HCT116 (cell line): ENCODE measurements around the gene SPATA31E1. TPM values are rescaled to one million over a fixed set of nuclear protein-coding genes. Genes with fewer than 3 reads are reported as not detected.
A peak's percentile ranks its signal among the peaks of the same experiment; 100 is the strongest.

Experiments used
- ATAC-seq: fragments of 200-7000 bp; cut with Tn5 transposase; 2 replicates; pipeline ENCODE4 v1.9.1; 2020; ENCODE audit warnings: mild to moderate bottlenecking, moderate library complexity
- BruUV-seq: library from RNA; stranded (reverse); fragments of 400-500 nt; replicated peaks from 2 replicates; lab custom pipeline; 2021; lab: Mats Ljungman, UMichigan
- CTCF ChIA-PET: fragments of 300-600 bp; sonication (Branson Sonifier 250); formaldehyde crosslinking; loops from one replicate; lab custom pipeline; 2021; ENCODE audit warnings: antibody characterized with exemption; lab: Charles Lee
- POLR2A ChIA-PET: fragments of 300-600, 350-600 bp; sonication (Branson Sonifier 250); formaldehyde crosslinking; loops from one replicate; lab custom pipeline; 2021; ENCODE audit warnings: antibody characterized with exemption; lab: Charles Lee
- RAD21 ChIA-PET, 2 experiments: fragments of 300-600 bp; sonication (Branson Sonifier 250); formaldehyde crosslinking; loops; one replicate each; lab custom pipeline; 2023; ENCODE audit warnings: low total read pairs in 2 of 2; ENCODE audit not compliant: uncharacterized antibody in 2 of 2, unreplicated experiment in 2 of 2, low non-redundant PET in 1 of 2; lab: Charles Lee
- DNase-seq: peaks from one replicate; pipeline ENCODE4 v3.0.0-alpha.2; 2010; ENCODE audit warnings: low read depth, low spot score
- H2AFZ ChIP-seq: fragments of 200-600 bp; shearing (Covaris generic), sonication (generic); 2 replicates; pipeline ENCODE4 v1.6.1; 2017; ENCODE audit warnings: low read depth, mixed run types, mixed read lengths, antibody characterized with exemption, low read length; ENCODE audit not compliant: poor library complexity, severe bottlenecking
- H3K27ac ChIP-seq: 2 replicates; pipeline ENCODE4 v1.5.1; 2012; ENCODE audit warnings: low read depth, low read length
- H3K27me3 ChIP-seq: fragments of 200-600 bp; sonication (generic); 2 replicates; pipeline ENCODE4 v1.6.1; 2016; ENCODE audit warnings: mixed run types, low read length, mixed read lengths; ENCODE audit not compliant: insufficient read depth
- H3K36me3 ChIP-seq, 2 experiments: fragments of 200-500 bp in 1 of 2; fragments of 200-600 bp in 1 of 2; sonication (Bioruptor generic) in 1 of 2; sonication (generic) in 1 of 2; 2 replicates each; pipeline versions ENCODE4 v1.5.1 to v1.6.1; 2014 to 2016; ENCODE audit warnings: low read length in 2 of 2, inconsistent platforms in 1 of 2, mixed read lengths in 1 of 2, mixed run types in 1 of 2; ENCODE audit not compliant: insufficient read depth in 2 of 2, control insufficient read depth in 1 of 2
- H3K4me1 ChIP-seq, 2 experiments: fragments of 200-600 bp in 1 of 2; sonication (generic) in 1 of 2; 2 replicates each; pipeline versions ENCODE4 v1.5.1 to v1.6.1; 2012 to 2017; ENCODE audit warnings: low read length in 2 of 2, inconsistent platforms in 1 of 2, mild to moderate bottlenecking in 1 of 2, mixed read lengths in 1 of 2, mixed run types in 1 of 2, moderate library complexity in 1 of 2; ENCODE audit not compliant: insufficient read depth in 2 of 2, control insufficient read depth in 1 of 2
- H3K4me2 ChIP-seq: fragments of 200-600 bp; sonication (generic); 2 replicates; pipeline ENCODE4 v1.6.1; 2017; ENCODE audit warnings: mixed run types, low read length, mixed read lengths
- H3K4me3 ChIP-seq, 2 experiments: fragments of 200-600 bp in 1 of 2; sonication (generic) in 1 of 2; replicated peaks in 1 of 2; 2 replicates each; pipeline ENCODE4 v1.5.1; 2011 to 2016; ENCODE audit warnings: low read length in 2 of 2, control low read depth in 1 of 2, low read depth in 1 of 2, mild to moderate bottlenecking in 1 of 2, mixed read lengths in 1 of 2, mixed run types in 1 of 2
- H3K79me2 ChIP-seq: fragments of 200-600 bp; sonication (generic); 2 replicates; pipeline ENCODE4 v1.6.1; 2017; ENCODE audit warnings: mild to moderate bottlenecking, mixed run types, low read length, moderate library complexity, mixed read lengths; ENCODE audit not compliant: insufficient read depth
- H3K9ac ChIP-seq: fragments of 200-600 bp; sonication (generic); 2 replicates; pipeline ENCODE4 v1.6.1; 2016; ENCODE audit warnings: low read length, mixed read lengths
- H3K9me2 ChIP-seq: fragments of 200-600 bp; sonication (generic), shearing (Covaris generic); 2 replicates; pipeline ENCODE4 v1.6.1; 2017; ENCODE audit warnings: mixed run types, mild to moderate bottlenecking, moderate library complexity; ENCODE audit not compliant: insufficient read depth
- H3K9me3 ChIP-seq, 2 experiments: fragments of 200-500 bp in 1 of 2; fragments of 200-600 bp in 1 of 2; sonication (Bioruptor generic) in 1 of 2; sonication (generic) in 1 of 2; 2 replicates each; pipeline ENCODE4 v1.6.1; 2014 to 2017; ENCODE audit warnings: low read length in 2 of 2, mixed read lengths in 2 of 2, inconsistent platforms in 1 of 2, low read depth in 1 of 2, mild to moderate bottlenecking in 1 of 2, mixed run types in 1 of 2, moderate library complexity in 1 of 2; ENCODE audit not compliant: control insufficient read depth in 1 of 2, insufficient read depth in 1 of 2
- H4K20me1 ChIP-seq: fragments of 200-600 bp; sonication (generic), shearing (Covaris generic); 2 replicates; pipeline ENCODE4 v1.6.1; 2017; ENCODE audit warnings: mixed run types, mild to moderate bottlenecking, moderate library complexity; ENCODE audit not compliant: insufficient read depth
- CEBPB ChIP-seq: IDR thresholded peaks from 2 replicates; pipeline ENCODE4 v1.6.1; 2012; ENCODE audit warnings: low read depth
- EGR1 ChIP-seq: IDR thresholded peaks from 2 replicates; pipeline ENCODE4 v1.6.1; 2012; ENCODE audit warnings: low read depth
- ELF1 ChIP-seq: IDR thresholded peaks from 2 replicates; pipeline ENCODE4 v1.6.1; 2012; ENCODE audit warnings: low read depth, borderline replicate concordance
- EZH2 ChIP-seq: fragments of 200-600 bp; sonication (generic); IDR thresholded peaks from 2 replicates; pipeline ENCODE4 v1.6.1; 2017; ENCODE audit warnings: antibody characterized with exemption, mixed run types
- EZH2phosphoT487 ChIP-seq: fragments of 200-600 bp; IDR thresholded peaks from 2 replicates; pipeline ENCODE4 v1.6.1; 2018; ENCODE audit warnings: antibody characterized with exemption, borderline replicate concordance
- JUND ChIP-seq: IDR thresholded peaks from 2 replicates; pipeline ENCODE4 v1.6.1; 2012
- POLR2A ChIP-seq: IDR thresholded peaks from 2 replicates; pipeline ENCODE4 v1.7.0; 2011; ENCODE audit warnings: borderline replicate concordance; ENCODE audit not compliant: insufficient read depth, insufficient read length; ENCODE audit errors: extremely low read depth
- RAD21 ChIP-seq: IDR thresholded peaks from 2 replicates; pipeline ENCODE4 v1.6.1; 2012; ENCODE audit warnings: low read depth, mild to moderate bottlenecking
- SIN3A ChIP-seq: IDR thresholded peaks from 2 replicates; pipeline ENCODE4 v1.6.1; 2012; ENCODE audit warnings: low read depth
- SP1 ChIP-seq: IDR thresholded peaks from 2 replicates; pipeline ENCODE4 v1.6.1; 2012; ENCODE audit warnings: low read depth
- SRF ChIP-seq: IDR thresholded peaks from 2 replicates; pipeline ENCODE4 v1.6.1; 2012; ENCODE audit warnings: low read depth
- TCF7L2 ChIP-seq: IDR thresholded peaks from 2 replicates; pipeline ENCODE4 v1.7.0; 2011; ENCODE audit warnings: borderline replicate concordance, inconsistent platforms; ENCODE audit not compliant: insufficient read depth, insufficient read length; ENCODE audit errors: extremely low read depth
- YY1 ChIP-seq: IDR thresholded peaks from 2 replicates; pipeline ENCODE4 v1.6.1; 2011; ENCODE audit warnings: low read length, low read depth, moderate library complexity, mild to moderate bottlenecking; ENCODE audit not compliant: insufficient replicate concordance; ENCODE audit errors: extremely low read depth
- ZFX ChIP-seq: fragments of 450-650 bp; IDR thresholded peaks from 2 replicates; pipeline ENCODE4 v1.6.1; 2017
- ZNF274 ChIP-seq: fragments of 200-500 bp; sonication (Bioruptor generic); IDR thresholded peaks from 2 replicates; pipeline ENCODE4 v1.6.1; 2014; ENCODE audit warnings: mild to moderate bottlenecking, low read depth, low read length, inconsistent platforms
- intact Hi-C: fragments of 100-400 bp; cut with micrococcal nuclease; formaldehyde crosslinking; loops from 2 replicates; pipeline ENCODE4 v1.10.0; 2022
- total RNA-seq: library from RNA; stranded (reverse); gene quantifications from one replicate; pipeline ENCODE4 v1.2.1, GENCODE V29; 2021; ENCODE audit not compliant: unreplicated experiment
- TF ChIP-seq, protein P1 (sequence below): IDR thresholded peaks from 2 replicates; pipeline ENCODE4 v1.6.1; 2011; ENCODE audit warnings: mild to moderate bottlenecking, low read length, moderate library complexity; ENCODE audit not compliant: insufficient replicate concordance; ENCODE audit errors: extremely low read depth
- TF ChIP-seq, protein P2 (sequence below): IDR thresholded peaks from 2 replicates; pipeline ENCODE4 v1.6.1; 2012
- TF ChIP-seq, protein P3 (sequence below): IDR thresholded peaks from 2 replicates; pipeline ENCODE4 v1.6.1; 2012
- TF ChIP-seq, protein P4 (sequence below): IDR thresholded peaks from 2 replicates; pipeline ENCODE4 v1.6.1; 2012; ENCODE audit warnings: low read depth
- TF ChIP-seq, protein P5 (sequence below), 3 experiments: fragments of 200-600 bp in 1 of 3; sonication (generic) in 1 of 3; IDR thresholded peaks in 2 of 3; conservative IDR thresholded peaks in 1 of 3; 2 replicates each; pipeline ENCODE4 v1.5.1; 2012 to 2017; ENCODE audit warnings: low read depth in 2 of 3, low read length in 2 of 3, antibody characterized with exemption in 1 of 3, borderline replicate concordance in 1 of 3, control low read depth in 1 of 3, mild to moderate bottlenecking in 1 of 3, mixed read lengths in 1 of 3, mixed run types in 1 of 3, moderate library complexity in 1 of 3; ENCODE audit not compliant: insufficient read depth in 1 of 3

Gene SPATA31E1
- total RNA-seq, 1 experiment from 2014 or later: not detected

DNA sequence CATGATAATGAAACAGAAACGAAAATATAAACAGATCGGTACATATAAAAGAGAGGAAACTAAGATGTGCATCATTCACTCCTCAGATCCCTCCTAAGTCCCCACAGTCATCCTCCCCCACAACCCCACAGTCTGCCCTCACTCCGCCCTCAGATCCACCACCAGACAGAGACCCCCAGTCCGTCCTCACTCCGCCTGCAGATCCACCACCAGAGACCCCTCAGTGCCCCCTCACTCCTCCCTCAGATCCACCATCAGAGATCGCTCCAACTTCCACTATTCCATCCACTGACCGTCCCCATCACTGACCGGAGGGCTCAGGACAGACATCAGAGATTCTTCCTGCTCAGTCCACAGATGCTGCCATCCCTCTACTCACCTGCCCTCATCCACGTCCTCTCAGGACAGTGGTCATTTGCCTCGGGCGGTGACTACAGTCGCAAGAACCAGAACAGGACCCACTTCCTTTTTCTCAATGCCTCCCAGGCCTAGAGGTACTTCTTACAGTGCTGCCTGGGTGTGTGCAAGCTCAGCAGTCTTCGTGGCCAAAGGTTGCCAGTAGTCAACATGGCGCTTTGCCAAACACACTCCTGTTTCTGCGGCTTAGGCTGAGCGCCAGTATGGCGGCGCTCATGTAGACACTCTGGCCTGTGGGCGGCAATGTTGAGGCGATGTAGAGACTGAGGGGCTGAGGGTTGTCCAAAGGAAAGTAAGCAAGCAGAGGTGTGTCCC lies 26.8 kb downstream of the SPATA31E1 start:
- POLR2A ChIA-PET: no interaction called here
- peak; percentile 100 for ATAC-seq
- H2AFZ ChIP-seq: peak overlapping the region; percentile 100
- no peaks in the 10 kb centered on the region for H3K9me2 ChIP-seq
- CTCF ChIA-PET: no interaction called here
- H4K20me1 ChIP-seq: no peaks in the 10 kb centered on the region
- H3K27ac ChIP-seq: no peak overlapping the region
- RAD21 ChIA-PET: no interaction called here
- no peaks in the 10 kb centered on the region for H3K27me3 ChIP-seq
- H3K36me3 ChIP-seq: no peaks in the 10 kb centered on the region
- 0 out of 2 replicates have a peak overlapping the region, but pooled peaks have one; percentile 14 for H3K9ac ChIP-seq
- H3K79me2 ChIP-seq: no peaks in the 10 kb centered on the region
- H3K4me2 ChIP-seq: peak overlapping the region; percentile 71
- H3K4me3 ChIP-seq: peak overlapping the region; percentile 13 to 46
- no peaks in the 10 kb centered on the region for H3K9me3 ChIP-seq
- intact Hi-C loops: no loop called here
- BruUV-seq: no TSS peak
- H3K4me1 ChIP-seq: peaks cover 0 to 12% of the 10 kb centered on the region in 2 experiments; a peak in 2 of 4 replicates
- DNase-seq: peak; percentile 82
- TF ChIP-seq TCF7L2 (no peak), EGR1 (no peak), CEBPB (no peak), ZNF274 (no peak), ELF1 (no peak), JUND (no peak), RAD21 (peak; percentile 54), SIN3A (no peak), EZH2 (no peak), SP1 (no peak), SRF (no peak), YY1 (peak; percentile 91), POLR2A (no peak), EZH2phosphoT487 (no peak), ZFX (no peak)
- TF ChIP-seq, protein P1, sequence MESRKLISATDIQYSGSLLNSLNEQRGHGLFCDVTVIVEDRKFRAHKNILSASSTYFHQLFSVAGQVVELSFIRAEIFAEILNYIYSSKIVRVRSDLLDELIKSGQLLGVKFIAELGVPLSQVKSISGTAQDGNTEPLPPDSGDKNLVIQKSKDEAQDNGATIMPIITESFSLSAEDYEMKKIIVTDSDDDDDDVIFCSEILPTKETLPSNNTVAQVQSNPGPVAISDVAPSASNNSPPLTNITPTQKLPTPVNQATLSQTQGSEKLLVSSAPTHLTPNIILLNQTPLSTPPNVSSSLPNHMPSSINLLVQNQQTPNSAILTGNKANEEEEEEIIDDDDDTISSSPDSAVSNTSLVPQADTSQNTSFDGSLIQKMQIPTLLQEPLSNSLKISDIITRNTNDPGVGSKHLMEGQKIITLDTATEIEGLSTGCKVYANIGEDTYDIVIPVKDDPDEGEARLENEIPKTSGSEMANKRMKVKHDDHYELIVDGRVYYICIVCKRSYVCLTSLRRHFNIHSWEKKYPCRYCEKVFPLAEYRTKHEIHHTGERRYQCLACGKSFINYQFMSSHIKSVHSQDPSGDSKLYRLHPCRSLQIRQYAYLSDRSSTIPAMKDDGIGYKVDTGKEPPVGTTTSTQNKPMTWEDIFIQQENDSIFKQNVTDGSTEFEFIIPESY: no peak
- TF ChIP-seq, protein P2, sequence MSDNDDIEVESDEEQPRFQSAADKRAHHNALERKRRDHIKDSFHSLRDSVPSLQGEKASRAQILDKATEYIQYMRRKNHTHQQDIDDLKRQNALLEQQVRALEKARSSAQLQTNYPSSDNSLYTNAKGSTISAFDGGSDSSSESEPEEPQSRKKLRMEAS: no peak
- TF ChIP-seq, protein P3, sequence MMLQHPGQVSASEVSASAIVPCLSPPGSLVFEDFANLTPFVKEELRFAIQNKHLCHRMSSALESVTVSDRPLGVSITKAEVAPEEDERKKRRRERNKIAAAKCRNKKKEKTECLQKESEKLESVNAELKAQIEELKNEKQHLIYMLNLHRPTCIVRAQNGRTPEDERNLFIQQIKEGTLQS: no peak
- TF ChIP-seq, protein P4, sequence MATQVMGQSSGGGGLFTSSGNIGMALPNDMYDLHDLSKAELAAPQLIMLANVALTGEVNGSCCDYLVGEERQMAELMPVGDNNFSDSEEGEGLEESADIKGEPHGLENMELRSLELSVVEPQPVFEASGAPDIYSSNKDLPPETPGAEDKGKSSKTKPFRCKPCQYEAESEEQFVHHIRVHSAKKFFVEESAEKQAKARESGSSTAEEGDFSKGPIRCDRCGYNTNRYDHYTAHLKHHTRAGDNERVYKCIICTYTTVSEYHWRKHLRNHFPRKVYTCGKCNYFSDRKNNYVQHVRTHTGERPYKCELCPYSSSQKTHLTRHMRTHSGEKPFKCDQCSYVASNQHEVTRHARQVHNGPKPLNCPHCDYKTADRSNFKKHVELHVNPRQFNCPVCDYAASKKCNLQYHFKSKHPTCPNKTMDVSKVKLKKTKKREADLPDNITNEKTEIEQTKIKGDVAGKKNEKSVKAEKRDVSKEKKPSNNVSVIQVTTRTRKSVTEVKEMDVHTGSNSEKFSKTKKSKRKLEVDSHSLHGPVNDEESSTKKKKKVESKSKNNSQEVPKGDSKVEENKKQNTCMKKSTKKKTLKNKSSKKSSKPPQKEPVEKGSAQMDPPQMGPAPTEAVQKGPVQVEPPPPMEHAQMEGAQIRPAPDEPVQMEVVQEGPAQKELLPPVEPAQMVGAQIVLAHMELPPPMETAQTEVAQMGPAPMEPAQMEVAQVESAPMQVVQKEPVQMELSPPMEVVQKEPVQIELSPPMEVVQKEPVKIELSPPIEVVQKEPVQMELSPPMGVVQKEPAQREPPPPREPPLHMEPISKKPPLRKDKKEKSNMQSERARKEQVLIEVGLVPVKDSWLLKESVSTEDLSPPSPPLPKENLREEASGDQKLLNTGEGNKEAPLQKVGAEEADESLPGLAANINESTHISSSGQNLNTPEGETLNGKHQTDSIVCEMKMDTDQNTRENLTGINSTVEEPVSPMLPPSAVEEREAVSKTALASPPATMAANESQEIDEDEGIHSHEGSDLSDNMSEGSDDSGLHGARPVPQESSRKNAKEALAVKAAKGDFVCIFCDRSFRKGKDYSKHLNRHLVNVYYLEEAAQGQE: no peak
- TF ChIP-seq, protein P5, sequence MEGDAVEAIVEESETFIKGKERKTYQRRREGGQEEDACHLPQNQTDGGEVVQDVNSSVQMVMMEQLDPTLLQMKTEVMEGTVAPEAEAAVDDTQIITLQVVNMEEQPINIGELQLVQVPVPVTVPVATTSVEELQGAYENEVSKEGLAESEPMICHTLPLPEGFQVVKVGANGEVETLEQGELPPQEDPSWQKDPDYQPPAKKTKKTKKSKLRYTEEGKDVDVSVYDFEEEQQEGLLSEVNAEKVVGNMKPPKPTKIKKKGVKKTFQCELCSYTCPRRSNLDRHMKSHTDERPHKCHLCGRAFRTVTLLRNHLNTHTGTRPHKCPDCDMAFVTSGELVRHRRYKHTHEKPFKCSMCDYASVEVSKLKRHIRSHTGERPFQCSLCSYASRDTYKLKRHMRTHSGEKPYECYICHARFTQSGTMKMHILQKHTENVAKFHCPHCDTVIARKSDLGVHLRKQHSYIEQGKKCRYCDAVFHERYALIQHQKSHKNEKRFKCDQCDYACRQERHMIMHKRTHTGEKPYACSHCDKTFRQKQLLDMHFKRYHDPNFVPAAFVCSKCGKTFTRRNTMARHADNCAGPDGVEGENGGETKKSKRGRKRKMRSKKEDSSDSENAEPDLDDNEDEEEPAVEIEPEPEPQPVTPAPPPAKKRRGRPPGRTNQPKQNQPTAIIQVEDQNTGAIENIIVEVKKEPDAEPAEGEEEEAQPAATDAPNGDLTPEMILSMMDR (IDR thresholded peaks at IDR 0.05 in 2 of 3, conservative IDR thresholded peaks at IDR 0.05 in 1 of 3; ENCODE audit: borderline replicate concordance in 1 of 3, insufficient read depth in 1 of 3, low read depth in 2 of 3, low read length in 2 of 3): peak; percentile 38 to 59 (median 54); a peak in 5 of 6 replicates
